GM12872 (cell line): ENCODE results near the gene HAUS5.

Experiments
- TF ChIP-seq, protein P1 (sequence below): IDR thresholded peaks from 3 replicates; pipeline ENCODE4 v1.5.1; 2011; ENCODE audit warnings: low read depth, mild to moderate bottlenecking, low read length, moderate library complexity; ENCODE audit not compliant: insufficient read depth

HAUS5 gene, protein sequence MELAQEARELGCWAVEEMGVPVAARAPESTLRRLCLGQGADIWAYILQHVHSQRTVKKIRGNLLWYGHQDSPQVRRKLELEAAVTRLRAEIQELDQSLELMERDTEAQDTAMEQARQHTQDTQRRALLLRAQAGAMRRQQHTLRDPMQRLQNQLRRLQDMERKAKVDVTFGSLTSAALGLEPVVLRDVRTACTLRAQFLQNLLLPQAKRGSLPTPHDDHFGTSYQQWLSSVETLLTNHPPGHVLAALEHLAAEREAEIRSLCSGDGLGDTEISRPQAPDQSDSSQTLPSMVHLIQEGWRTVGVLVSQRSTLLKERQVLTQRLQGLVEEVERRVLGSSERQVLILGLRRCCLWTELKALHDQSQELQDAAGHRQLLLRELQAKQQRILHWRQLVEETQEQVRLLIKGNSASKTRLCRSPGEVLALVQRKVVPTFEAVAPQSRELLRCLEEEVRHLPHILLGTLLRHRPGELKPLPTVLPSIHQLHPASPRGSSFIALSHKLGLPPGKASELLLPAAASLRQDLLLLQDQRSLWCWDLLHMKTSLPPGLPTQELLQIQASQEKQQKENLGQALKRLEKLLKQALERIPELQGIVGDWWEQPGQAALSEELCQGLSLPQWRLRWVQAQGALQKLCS

DNA sequence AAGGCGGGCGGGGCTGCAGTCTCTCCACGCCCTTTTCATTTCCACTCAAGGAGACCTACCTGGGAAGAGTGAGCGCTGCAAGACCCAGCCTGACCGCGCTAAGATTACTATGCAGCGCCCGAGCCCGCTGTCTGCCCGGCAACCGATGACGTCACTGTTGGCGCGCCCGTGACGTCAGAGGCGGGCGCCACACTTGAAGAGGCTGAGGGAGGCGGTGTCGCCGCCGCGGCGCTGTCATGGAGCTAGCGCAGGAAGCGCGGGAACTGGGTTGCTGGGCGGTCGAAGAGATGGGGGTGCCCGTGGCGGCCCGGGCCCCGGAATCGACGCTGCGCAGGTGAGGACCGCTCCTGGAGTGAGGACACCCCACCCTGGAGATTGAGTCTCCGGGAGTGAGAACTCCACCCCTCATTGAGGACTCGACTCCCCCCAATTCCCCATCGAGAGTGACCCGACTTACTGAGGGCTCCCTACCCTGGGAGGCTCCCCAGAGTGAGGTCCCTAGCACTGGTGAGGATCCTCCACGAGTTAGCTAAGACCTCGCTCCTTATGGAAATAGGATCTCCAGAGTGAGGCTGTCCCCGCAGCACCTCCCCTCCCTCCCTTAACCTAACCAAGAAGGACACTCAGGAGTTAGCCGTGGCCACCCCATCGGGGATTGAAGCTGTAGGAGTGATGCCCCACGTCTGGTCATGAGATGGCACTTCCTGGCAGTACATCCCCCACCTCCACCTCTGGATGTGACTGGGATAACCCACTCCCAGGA is at the start of gene HAUS5:
Gene HAUS5 (plus strand): TSS at position 177 of the 763 bp plus-strand sequence. CDS start 60 bp downstream, at position 237.
- TF ChIP-seq, protein P1, sequence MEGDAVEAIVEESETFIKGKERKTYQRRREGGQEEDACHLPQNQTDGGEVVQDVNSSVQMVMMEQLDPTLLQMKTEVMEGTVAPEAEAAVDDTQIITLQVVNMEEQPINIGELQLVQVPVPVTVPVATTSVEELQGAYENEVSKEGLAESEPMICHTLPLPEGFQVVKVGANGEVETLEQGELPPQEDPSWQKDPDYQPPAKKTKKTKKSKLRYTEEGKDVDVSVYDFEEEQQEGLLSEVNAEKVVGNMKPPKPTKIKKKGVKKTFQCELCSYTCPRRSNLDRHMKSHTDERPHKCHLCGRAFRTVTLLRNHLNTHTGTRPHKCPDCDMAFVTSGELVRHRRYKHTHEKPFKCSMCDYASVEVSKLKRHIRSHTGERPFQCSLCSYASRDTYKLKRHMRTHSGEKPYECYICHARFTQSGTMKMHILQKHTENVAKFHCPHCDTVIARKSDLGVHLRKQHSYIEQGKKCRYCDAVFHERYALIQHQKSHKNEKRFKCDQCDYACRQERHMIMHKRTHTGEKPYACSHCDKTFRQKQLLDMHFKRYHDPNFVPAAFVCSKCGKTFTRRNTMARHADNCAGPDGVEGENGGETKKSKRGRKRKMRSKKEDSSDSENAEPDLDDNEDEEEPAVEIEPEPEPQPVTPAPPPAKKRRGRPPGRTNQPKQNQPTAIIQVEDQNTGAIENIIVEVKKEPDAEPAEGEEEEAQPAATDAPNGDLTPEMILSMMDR, result no peak

DNA sequence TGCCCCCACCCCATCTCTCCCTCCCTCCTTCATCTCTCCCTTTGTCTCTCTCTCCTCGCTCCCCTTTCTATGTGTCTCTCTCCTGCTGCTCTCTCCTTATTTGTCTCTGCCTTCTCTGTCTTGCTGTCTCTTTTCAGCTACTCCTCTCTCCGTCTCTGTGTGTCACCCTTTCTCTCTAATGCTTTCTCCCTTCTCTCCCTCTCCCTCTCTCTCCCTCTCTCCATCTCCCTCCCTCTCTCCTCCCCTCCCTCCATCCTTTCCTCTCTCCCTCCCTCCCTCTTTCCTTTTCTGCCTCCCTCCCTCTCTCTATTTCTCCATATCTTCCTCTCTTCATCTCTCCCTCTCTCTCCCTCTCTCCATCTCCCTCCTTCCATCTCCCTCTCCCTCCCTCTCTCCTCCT is 49.8 kb upstream of the HAUS5 start:
- TF ChIP-seq, protein P1, result no peak

DNA sequence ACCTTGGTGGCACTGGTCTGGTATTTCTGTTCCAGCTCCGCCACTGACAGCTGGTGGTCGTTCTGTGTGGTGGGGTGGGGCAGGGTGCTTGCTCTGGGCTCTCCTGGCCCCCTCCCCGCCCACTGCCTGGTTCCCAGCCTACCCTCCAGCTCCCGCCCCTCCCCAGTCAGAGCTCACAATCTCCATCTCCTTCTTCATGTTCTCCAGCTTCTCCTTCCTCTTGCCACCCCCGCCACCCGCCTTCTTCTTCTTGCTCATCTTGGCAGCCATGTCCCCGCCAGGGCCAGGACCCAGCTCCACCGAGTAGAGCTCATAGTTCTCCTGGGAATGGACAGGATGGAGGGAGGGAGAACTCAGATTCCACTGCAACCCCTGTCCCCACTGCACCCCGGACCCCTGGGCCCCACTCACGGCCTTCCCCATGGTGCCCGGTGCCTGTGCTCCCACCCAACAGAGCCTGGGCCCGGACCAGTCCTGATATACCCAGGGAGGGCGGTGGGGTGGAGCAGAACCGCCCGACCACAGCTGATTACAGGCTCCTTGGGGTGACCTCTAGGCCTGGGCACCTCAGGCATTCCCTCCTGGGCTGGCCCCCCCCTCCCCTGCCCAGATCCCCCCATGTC is 49.2 kb upstream of the HAUS5 start, which contains the start of gene ATP4A:
Gene ATP4A (minus strand): TSS at position 452 of the 623 bp plus-strand sequence. CDS start 29 bp downstream, at position 423.
- TF ChIP-seq, protein P1, result no peak

DNA sequence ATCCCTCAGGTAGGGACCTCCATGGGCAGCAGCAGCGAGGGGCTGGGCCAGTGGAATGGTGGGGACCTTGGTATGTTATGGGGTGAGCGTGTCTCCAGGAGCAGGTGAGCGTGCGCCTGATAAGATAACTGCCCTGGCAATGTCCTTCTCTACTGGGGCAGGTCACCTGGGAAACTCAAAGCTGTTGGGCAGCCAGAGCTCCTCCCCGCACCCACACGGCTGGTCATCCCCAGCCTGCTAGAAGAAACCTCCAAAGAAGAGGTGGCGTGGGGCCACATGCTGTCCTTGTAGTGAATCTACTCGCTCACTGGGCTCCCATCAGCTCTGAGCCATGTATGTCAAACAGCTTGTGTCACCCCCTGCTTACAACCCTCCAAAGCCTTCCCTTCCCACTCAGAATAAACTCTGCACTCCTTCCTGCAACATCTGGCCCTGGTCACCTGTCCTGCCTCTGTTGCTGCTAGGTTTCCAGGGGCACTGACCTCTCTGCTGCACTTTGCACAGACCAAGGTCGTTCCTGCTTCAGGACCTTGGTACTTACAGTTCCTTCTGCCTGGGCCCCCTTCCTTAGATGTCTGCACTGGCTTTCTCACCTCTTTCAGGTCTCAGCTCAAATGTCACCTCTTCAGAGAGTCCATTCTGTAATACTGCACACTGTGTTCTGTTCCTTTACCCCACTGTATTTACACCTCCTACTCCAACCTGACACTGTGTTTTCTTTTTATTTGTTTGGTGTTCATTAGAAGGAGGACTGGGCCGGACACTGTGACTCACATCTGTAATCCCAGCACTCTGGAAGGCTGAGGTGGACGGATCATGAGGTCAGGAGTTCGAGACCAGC is 47.3 kb upstream of the HAUS5 start:
- TF ChIP-seq, protein P1, result no peak

DNA sequence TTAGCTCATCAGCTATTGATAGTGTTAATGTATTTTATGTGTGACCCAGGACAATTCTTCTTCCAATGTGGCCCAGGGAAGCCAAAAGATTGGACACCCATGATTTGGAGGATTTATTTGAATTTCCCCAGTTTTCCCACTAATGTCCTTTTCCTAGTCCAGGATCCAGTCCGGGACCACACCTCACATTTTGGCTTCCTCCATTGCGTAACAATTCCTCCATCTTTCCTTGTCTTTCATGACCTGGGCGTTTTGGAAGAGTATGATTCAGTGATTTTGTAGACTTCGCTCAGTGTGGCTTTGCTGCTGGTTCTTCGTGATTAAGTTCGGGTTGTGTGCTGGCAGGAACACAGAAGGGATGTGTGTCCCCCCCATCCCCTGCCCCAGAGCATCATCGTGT is 45.8 kb upstream of the HAUS5 start:
- TF ChIP-seq, protein P1, result no peak

DNA sequence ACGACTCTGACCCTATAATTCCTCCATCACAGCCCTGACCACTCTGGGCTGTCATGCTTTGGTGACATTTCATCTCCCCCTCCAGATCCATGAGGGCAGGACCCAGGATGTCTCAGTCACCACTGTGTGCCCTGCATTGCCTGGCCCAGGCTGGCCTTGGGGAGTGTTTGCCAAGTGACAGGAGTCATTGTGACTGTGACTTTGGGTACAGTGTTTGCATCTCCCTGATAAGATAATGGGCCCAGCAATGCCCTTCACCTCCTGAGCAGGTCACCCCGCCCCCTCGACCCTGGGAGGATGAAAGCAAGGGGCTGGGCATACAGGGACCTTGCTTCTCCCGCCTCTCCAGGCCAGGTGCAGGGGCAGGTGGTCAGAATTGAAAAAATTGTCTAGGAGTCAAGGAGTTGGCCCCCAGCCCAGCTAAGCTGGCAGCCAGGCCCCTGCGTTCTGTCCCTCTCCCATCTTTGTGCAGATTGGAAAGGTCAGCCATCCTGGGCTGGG is 43.2 kb upstream of the HAUS5 start:
- TF ChIP-seq, protein P1, result no peak
